Measurements from ENCODE around the gene SRM.
"Not testable (repeated sequence)": the region's sequence is repeated elsewhere in the genome, so short reads cannot be mapped to it uniquely, and the experiment has no call there.

SRM gene

DNA sequence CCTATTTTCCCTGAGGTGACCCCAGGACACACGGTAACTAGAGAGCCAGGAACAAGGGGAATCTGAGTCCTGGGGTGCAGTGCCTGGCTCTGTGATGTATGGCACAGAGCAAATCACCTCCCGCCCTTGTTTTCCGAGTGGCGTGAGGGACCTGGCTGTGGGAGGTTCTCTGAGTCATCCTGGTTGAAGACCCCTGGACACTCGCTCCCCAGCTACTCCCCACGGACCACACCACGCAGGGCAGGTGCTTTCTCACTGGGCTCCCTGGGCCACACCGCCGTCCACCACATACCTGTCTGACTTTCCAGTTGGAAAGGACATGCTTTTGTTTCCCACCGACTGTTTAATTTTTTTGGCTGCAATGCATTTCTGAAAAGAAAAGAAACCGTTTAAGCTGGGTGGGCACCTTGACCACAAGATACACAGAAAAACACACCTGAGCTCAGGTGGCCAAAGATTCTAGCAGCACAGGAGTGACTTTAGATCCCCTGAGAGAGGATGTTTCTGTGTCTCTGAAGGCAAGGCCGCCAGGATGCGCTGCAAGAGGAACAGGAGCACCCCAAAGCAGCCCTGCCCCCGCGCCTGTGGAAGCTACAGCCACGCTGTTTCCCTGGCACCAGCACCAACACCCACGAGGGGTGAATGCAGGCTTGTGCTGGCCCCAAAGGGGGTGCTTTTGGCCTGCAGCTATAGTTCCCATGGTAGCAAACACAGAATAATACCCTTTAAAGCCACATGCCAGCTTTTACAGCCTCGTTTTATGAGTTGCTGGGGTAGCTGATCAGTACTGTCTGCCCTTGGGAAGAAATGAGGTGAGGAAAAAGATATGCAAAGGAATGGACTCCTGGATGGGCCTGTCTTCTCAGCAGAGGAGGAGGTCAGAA lies 8.1 kb upstream of the SRM start:
- Histone ChIP-seq H3K4me3 (no peak overlapping the region), H3K27ac (peak overlapping the region in 1 of 21 experiments; percentile 39)

DNA sequence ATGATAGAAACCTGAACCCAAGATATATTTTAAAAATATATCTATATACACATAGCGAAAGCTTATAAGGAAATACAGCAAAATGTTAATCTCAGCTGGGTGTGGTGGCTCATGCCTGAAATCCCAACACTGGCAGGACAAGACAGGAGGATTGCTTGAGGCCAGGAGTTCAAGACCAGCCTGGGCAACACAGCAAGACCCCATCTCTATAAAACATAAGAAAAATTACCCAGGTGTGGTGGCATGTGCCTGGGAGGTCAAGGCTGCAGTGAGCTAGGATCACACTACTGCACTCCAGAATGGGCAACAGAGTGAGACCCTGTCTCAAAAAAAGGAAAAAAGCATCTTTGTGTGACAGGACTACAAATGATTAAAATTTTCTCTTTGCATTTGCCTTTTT lies 6.0 kb upstream of the SRM start:
- Histone ChIP-seq H3K27ac (no peak overlapping the region), H3K4me3 (no peak overlapping the region)

DNA sequence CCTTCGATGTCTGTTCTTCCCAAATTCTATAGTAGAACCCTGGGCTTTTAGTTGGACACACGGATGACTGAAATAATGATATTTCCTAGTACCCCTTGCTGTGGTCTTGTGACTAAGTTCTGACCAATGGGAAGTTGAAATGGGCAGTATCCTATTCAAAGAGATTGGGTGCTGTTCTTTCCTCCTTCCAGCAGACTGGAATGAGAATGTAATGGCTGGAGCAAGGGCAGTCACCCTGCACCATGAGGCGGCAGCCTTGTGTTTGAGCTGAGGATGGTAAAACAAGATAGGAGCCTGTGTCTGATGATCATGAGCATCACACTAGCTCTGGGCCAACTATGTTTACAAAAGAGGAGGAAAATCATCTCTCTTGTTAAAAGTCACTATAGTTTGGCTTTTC lies 5.1 kb upstream of the SRM start:
- Histone ChIP-seq H3K27ac (no peak overlapping the region), H3K4me3 (no peak overlapping the region)

DNA sequence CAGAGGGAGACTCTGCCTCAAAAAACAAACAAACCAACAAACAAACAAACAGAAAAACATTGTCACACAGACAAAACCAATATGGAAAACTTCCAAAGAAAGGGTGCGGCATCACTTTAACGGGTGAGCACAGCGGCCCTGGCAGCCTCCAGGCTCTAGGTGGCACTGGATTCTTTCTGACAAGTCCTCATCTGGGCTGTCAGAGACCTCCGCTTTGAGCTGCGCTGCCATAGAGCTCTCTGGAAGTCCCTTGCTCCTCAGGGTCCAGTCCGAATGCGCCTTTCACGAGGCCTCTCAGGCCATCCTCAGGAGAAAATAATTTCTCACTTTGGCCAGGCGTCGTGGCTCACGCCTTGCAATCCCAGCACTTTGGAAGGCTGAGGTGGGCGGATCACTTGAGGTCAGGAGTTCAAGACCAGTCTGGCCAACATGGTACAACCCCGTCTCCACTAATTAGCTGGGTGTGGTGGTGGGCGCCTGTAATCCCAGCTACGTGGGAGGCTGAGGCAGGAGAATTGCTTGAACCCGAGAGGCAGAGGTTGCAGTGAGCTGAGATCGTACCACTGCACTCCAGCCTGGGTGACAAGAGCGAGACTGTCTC lies 4.2 kb upstream of the SRM start:
- not testable (repeated sequence) for H3K4me3 ChIP-seq, H3K27ac ChIP-seq

DNA sequence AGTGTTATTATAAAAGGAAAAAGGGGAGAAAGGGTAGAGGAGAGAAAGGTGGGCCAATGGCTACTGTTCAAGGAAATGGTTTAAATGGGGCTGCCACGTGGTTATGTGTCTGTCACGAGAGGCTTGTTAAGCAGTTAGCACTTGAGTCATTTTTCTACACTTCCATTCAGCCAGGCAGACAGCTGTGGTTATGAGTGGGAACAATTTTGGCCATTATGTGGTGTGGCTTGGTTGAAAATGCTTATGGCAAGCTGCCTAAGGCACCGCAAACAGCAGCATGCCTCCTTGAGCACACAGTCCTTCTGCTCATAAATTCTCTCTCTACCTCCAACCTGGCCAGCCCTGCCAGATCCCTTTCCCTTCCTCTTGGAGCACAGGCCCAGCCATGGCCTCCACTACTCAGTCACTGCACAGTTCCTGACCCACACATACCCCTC lies 3.2 kb upstream of the SRM start:
- no peak overlapping the region for H3K27ac ChIP-seq
- H3K4me3 ChIP-seq: no peak overlapping the region

DNA sequence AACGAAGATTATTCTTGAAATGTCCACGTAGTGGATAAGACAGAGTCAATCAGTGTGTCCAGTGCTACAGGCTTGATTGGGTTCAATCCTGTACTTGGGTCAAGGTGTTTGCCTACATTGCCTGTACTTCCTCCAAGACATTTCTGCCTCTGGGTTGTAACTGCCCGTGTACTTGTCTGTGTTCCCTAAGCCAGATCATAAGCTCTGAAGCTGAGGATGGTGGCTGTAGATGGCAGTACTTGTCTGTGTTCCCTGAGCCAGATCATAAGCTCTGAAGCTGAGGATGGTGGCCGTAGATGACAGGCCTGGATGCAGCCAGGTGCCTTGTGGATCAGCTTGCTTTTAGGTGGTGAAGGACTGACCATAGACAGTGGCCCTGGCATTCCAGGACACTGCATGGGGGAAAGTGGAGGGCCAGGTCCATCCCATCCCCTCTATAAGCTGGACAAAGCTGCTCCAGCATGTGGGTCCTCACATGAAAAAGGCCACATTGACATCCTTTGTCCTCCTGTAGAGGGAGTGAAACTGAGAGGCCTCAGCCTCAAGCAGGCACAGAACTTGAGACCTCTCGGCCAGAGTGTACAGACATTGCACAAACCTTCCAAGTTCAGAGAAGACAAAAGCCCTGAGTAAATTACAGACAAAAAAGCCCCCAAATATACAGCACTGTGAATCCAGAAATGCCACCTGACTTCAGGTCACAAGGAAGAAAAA lies 2.0 kb upstream of the SRM start:
- Histone ChIP-seq H3K27ac (peak overlapping the region in 4 of 21 experiments; percentile 71 to 87 (median 84)), H3K4me3 (no peak overlapping the region)

DNA sequence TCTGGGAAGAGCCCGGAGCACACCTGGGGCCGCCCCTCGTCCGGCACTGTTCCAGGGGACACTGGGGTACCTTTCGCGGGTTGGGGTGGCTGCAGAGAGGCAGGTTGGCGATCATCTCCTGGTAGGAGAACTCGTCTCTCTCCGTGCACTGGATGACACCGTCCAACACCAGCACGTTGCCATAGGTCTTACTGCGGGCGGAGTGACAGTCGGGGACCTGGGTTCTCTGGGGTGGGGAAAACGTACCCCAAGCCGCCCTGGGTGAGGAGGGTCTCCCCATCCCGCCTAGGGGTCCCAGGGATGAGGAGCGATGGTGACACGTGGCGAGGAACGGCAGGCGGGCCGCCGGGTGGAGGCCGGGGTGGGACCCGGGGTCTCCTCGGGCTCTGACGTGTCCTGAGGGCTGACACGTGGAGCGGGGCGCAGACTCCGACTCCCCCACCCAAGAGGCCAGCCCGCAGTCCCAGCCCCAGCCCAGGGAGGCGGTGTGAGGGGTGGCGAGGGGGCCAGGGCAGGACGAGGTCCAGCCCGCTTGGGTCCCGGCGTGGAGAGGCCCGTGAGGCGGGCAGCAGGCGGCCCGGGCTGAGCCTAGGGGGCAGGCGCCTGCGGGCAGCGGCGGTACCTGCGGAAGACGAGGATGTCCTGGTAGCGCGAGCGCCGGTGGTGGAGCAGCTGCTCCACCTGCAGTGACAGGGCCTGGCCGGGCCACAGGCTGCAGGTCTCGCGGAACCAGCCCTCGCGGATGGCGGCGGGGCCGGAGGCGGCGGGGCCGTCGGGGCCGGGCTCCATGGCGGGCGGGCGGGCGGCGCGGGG lies 457 bp downstream of the SRM start:
- H3K27ac ChIP-seq: peak overlapping the region; percentile 57 to 91 (median 81)
- H3K4me3 ChIP-seq: peak overlapping the region; percentile 77 to 97 (median 91)

DNA sequence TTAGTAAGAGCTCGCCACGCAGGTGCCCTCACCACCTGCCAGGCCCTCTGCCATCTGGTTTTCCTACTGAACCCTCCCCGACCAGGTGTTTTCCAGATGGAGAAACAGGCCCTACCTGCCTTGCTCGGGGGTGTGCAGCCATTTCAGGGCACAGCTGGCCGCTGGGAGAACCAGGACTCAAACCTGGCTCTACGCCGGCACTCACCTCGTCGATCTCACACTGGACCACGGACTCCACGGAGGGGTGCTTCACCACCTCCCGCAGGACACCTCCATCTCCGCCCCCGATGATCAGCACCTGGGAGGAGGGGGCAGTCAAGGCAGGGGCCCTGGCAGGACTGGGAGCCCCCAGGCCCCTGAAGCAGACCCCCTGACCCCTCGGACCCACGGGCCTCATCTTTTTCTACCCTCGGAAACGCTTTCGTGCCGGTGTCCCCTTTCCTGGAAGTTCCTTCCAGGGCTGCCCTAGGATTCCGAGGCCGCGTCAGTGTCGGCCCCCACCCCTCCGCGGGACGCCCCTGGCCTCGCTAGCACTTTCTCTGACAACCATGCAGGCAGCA lies 1.1 kb downstream of the SRM start:
- H3K27ac ChIP-seq: peak overlapping the region in 19 of 21 experiments; percentile 53 to 91 (median 81)
- peak overlapping the region; percentile 77 to 97 (median 91) for H3K4me3 ChIP-seq

DNA sequence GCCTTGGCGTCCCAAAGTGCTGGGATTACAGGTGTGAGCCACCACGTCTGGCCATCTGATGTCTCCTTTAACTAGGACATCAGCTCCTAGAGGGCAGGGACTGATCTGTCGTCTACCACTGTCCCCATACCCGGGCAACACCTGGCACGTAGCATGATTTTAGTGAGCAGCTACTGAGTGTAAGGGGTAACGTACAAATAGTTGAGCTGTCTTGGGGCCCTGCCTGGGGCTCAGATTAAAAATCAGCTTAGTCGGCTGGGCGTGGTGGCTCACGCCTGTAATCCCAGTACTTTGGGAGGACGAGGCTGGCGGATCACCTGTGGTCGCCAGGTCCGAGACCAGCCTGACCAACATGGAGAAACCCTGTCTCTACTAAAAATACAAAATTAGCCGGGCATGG lies 1.8 kb downstream of the SRM start:
- Histone ChIP-seq H3K27ac (no peak overlapping the region), H3K4me3 (peak overlapping the region in 2 of 7 experiments; percentile 77 to 93)

DNA sequence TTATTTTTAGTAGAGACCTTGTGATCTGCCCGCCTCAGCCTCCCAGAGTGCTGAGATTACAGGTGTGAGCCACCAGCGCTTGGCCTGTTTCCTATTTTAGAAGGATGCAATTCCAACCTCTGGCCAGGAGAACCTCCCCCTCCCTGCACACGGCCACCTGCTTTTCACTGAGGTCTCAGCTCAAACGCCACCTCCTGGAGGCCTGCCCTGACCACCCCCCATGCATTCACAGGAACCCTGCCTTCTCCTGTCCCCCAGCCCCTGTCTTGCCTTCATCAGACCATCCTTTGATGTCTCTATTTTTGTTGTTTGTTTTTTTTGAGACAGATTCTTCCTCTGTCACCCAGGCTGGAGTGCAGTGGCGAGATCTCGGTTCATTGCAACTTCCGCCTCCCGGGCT lies 2.3 kb downstream of the SRM start:
- no peak overlapping the region for H3K4me3 ChIP-seq
- H3K27ac ChIP-seq: no peak overlapping the region

DNA sequence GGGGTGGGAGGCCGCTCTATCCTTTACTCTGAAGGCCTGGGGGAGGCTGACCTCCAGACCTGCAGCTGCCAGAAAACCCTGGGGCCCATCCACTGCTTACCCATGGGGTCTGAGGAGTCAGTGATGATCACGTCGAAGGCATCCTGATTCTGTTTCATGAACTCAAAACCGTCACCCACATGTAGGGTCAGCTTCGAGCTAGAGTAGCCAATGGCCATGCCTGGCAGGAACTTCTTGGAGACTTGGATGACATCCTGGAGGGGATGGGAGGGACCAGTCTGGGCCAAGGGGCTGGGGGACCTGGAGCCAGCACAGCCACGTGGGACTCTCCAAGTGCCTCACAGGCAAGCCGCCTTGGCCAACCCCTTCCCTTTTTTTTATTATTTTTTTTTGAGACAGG lies 3.3 kb downstream of the SRM start:
- Histone ChIP-seq H3K4me3 (no peak overlapping the region), H3K27ac (no peak overlapping the region)

DNA sequence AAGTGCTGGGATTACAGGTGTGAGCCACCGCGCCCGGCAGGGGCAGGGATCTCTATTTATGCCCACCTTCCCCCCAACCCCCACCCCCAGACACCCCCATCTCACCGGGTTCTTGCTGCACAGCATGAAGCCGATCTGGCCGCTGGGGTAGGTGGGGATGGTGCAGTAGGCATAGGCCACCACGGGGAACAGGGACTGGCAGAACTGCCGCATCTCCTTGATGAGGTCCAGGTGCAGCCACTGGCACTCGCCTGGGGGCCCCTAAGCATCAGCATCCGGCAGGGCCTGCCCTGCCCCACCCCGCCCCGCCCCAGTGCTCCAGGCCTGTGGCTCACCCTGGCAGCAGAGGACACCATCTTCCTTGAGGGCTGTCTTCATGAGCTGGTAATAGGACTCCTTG lies 4.1 kb downstream of the SRM start:
- Histone ChIP-seq H3K4me3 (no peak overlapping the region), H3K27ac (no peak overlapping the region)

DNA sequence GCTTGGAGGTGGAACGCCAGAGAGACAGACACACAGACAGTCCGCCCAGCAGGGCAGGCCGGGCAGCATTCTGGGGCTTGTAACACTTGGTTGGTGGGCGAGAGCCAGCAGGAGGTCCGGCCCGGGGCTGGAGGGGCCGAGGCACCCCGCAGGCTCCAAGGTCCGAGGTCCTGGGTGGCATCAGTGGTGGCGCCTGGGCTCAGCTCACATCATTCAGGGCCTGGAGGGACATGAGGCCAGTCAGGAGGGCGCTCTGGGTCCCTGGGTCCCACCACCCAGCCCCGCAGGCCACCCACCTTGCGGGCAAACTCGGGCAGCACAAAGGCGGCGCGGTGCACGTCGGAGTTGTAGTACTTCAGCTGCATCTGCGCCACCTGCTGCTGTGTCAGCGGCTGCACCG lies 5.2 kb downstream of the SRM start:
- no peak overlapping the region for H3K27ac ChIP-seq
- H3K4me3 ChIP-seq: no peak overlapping the region

DNA sequence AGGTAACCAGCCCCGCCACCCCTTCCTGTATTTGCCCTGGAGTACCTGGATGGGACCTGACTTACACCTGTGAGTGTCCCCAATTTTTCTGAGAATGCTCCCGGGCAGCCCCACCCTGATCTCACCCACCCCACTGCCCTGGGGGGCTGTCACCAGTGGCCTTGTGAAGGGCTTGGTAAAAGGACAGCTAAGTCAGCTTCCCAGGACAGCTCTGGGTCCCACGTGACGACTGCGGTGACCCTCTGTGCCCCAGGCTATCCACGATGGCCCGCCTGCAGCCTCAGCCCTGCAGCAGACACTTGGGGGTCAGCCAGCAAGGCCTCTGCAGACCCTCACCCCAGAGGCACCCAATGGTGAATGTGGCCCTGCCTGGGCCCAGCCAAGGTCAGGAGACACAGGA lies 5.6 kb downstream of the SRM start:
- Histone ChIP-seq H3K27ac (no peak overlapping the region), H3K4me3 (no peak overlapping the region)

DNA sequence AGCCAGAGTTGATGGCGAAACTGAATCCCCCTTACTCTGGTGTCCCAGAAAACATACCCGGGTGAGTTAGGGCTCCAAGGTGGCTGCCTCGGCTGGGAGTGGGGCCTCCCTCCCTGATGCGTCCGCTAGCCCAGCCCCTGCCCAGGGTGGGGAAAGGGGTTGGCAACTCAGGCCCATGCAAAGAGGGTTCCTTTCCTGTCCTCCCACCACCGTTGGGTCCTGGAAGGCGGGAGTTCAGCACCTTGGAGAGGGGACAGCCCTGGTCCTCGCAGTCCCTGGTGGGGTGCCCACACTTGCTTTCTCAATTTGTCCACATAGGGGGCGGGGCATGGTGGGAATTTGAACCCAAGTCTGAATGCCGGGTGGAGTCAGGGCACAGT lies 6.1 kb downstream of the SRM start:
- no peak overlapping the region for H3K27ac ChIP-seq
- H3K4me3 ChIP-seq: no peak overlapping the region

DNA sequence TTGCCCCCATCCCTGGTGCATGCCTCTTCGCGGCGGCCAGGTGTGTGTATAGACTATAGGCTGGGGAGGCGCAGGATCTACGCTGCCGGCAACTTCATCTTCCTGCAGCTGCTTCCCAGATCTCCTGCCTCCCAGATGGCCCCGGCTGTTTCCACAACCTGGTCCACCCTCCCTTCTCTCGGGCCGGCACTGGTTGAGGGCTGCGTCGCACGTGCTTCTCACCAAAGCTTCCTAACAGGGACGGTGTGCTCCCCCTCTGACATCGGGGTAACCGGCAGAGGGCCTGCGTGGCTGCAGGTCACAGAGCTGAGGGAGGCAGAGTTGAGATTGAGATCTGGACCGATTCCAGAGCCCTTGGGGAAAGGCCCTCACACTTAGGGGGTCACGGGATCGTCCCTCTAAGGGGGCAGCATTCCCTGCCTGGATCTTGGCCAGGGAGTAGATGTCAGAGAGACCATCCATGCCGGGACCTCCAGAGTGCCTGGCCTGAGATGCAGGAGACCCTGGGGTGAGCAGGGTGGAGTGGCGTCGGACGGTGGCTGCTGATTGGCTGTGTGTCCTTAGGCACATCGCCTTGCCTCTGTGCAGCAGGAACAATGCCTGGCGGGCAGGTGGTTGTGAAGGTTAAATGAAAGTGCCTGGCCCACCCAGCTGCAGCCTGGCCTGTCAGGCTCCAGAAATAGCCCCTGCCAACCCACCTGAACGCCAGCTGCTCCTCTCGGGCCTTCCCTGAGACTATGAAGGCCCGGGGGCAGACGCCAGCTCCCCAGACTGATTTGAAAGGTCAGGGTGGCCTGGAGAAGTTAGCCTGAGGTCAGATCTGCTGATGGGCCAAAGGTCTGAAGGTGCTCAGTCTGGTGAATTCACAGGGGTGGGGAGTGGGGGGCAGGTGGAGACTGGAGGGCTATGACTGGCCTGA lies 6.7 kb downstream of the SRM start:
- Histone ChIP-seq H3K4me3 (no peak overlapping the region), H3K27ac (no peak overlapping the region)

DNA sequence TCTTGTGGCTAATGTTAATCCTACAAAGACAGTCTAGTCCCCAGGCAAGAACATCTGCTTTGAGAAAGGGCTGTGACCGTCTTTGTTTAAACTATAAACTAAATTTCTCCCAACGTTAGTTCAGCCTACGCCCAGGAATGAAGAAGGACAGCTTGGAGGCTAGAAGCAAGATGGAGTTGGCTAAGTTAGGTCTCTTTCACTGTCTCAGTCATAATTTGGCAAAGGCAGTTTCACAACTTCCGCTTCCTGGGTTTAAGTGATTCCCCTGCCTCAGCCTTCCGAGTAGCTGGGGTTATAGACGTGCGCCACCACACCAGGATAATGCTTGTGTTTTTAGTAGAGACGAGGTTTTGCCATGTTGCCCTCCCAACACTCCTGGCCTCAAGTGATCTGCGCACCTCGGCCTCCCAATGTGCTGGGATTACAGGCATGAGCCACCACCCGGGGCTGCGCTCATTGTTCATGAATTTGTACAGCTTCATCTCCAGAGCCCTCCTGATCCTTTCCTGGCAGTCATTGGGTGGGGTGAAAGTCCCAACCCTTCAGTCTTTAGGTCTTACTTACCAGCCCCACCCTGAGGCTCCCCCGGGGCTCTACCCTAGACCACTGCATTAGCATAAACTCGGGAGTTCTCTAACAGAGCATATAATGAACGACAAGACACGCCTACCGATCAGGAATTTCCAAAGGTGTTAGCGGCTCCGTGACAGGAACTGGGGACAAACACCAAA lies 7.9 kb downstream of the SRM start:
- no peak overlapping the region for H3K4me3 ChIP-seq
- H3K27ac ChIP-seq: no peak overlapping the region

DNA sequence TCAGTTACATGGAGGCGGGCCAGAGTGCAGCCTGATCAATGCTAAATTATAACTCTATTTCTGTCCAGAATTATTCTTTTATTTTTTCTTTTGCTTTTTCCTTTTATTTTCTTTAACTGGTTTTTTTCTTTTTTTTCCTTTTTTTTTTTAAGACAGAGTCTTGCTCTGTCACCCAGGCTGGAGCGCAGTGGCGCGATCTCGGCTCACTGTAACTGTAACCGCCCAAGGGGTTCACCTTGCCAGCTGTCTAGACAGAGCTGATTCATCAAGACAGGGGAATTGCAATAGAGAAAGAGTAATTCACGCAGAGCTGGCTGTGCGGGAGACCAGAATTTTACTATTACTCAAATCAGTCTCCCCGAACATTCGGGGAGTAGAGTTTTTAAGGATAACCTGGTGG lies 8.7 kb downstream of the SRM start:
- not testable (repeated sequence) for H3K4me3 ChIP-seq

More for the DNA sequence above, 8.7 kb downstream of the SRM start:
- not testable (repeated sequence) for H3K27ac ChIP-seq

Data from skin epidermis (tissue), 12 donors.